K562 (cell line): ENCODE results near the gene NDUFB8.
A peak's percentile ranks its signal among the peaks of the same experiment; 100 is the strongest.

ENCODE experiments used
- ADNP ChIP-seq: fragments of 200-800 bp; sonication (Bioruptor generic); IDR thresholded peaks from 2 replicates; pipeline ENCODE4 v1.6.1; 2016; ENCODE audit warnings: missing genetic modification characterization, missing compliant biosample characterization
- ATF4 ChIP-seq: fragments of 450-650 bp; formaldehyde crosslinking; IDR thresholded peaks from 2 replicates; pipeline ENCODE4 v1.4.0; 2022; ENCODE audit warnings: mild to moderate bottlenecking, moderate library complexity
- CBX2 ChIP-seq: fragments of 200-600 bp; sonication (generic); IDR thresholded peaks from one replicate; pipeline ENCODE4 v1.6.1; 2012; ENCODE audit warnings: mild to moderate bottlenecking, low read length, inconsistent platforms; ENCODE audit not compliant: insufficient read depth, poor library complexity, severe bottlenecking
- CREB1 ChIP-seq, 2 experiments: sonication (generic) in 1 of 2; formaldehyde crosslinking in 1 of 2; IDR thresholded peaks; 2 replicates each; pipeline versions ENCODE4 v1.6.1 to v1.8.0; 2012 to 2022; ENCODE audit warnings: inconsistent platforms in 1 of 2, mild to moderate bottlenecking in 1 of 2, missing genetic modification reagents in 1 of 2, moderate library complexity in 1 of 2
- CTCF ChIP-seq, 3 experiments: IDR thresholded peaks in 2 of 3; conservative IDR thresholded peaks in 1 of 3; 2 replicates each; pipeline ENCODE4 v1.5.1; 2011 to 2012; ENCODE audit warnings: low read length in 3 of 3, mild to moderate bottlenecking in 3 of 3, control low read depth in 2 of 3, improper control_type of control experiment in 1 of 3, inconsistent platforms in 1 of 3, low read depth in 1 of 3, mixed read lengths in 1 of 3, moderate library complexity in 1 of 3; ENCODE audit not compliant: insufficient read depth in 2 of 3
- EZH2 ChIP-seq: IDR thresholded peaks from 2 replicates; pipeline ENCODE4 v1.6.1; 2012; ENCODE audit warnings: low read depth, mild to moderate bottlenecking, inconsistent platforms, low read length, borderline replicate concordance
- POLR2AphosphoS5 ChIP-seq: IDR thresholded peaks from 2 replicates; pipeline ENCODE4 v1.6.1; 2011; ENCODE audit warnings: mild to moderate bottlenecking, low read depth, low read length, moderate library complexity; ENCODE audit not compliant: control insufficient read depth, insufficient read depth
- RFX1 ChIP-seq: fragments of 450-650 bp; IDR thresholded peaks from 2 replicates; pipeline ENCODE4 v1.6.1; 2016; ENCODE audit warnings: mild to moderate bottlenecking, moderate library complexity
- ZSCAN29 ChIP-seq: fragments of 450-650 bp; IDR thresholded peaks from 2 replicates; pipeline ENCODE4 v1.6.1; 2017
- ZZZ3 ChIP-seq: fragments of 450-650 bp; IDR thresholded peaks from 2 replicates; pipeline ENCODE4 v1.6.1; 2016; ENCODE audit warnings: antibody characterized with exemption, mild to moderate bottlenecking, moderate library complexity

GRCh38 chr10:100535715-100536353, 6.2 kb upstream of the NDUFB8 start, which contains the start of gene HIF1AN:
- no peak for TF ChIP-seq ZZZ3
- TF ChIP-seq ATF4 (CRISPR knock-in tag): no peak
- peak; percentile 67; the same call in 1 of the 2 replicates for TF ChIP-seq POLR2AphosphoS5
- TF ChIP-seq RFX1: peak; percentile 25; the same call in 1 of the 2 replicates
- no peak for TF ChIP-seq ADNP
- TF ChIP-seq CTCF (IDR thresholded peaks at IDR 0.05 in 2 of 3, conservative IDR thresholded peaks at IDR 0.05 in 1 of 3; ENCODE audit: insufficient read depth in 2 of 3, low read depth in 1 of 3, low read length in 3 of 3): peak; percentile 66 to 87 (median 87)
- no peak for TF ChIP-seq EZH2
- TF ChIP-seq CREB1 (IDR thresholded peaks at IDR 0.05): no peak
- no peak for TF ChIP-seq CREB1 (CRISPR knock-in tag; IDR thresholded peaks at IDR 0.05)
- TF ChIP-seq CBX2: no peak
- TF ChIP-seq ZSCAN29: no peak
